GM12874 (cell line): ENCODE measurements around the gene C10orf143.

Source experiments
- TF ChIP-seq, protein P1 (sequence below): IDR thresholded peaks from 2 replicates; pipeline ENCODE4 v1.5.1; 2011; ENCODE audit warnings: low read depth, mild to moderate bottlenecking, control low read depth, low read length, moderate library complexity; ENCODE audit not compliant: insufficient read depth

The C10orf143 gene

GRCh38 chr10:130138479-130138866 is 27.8 kb upstream of the C10orf143 start:
- TF ChIP-seq, protein P1, sequence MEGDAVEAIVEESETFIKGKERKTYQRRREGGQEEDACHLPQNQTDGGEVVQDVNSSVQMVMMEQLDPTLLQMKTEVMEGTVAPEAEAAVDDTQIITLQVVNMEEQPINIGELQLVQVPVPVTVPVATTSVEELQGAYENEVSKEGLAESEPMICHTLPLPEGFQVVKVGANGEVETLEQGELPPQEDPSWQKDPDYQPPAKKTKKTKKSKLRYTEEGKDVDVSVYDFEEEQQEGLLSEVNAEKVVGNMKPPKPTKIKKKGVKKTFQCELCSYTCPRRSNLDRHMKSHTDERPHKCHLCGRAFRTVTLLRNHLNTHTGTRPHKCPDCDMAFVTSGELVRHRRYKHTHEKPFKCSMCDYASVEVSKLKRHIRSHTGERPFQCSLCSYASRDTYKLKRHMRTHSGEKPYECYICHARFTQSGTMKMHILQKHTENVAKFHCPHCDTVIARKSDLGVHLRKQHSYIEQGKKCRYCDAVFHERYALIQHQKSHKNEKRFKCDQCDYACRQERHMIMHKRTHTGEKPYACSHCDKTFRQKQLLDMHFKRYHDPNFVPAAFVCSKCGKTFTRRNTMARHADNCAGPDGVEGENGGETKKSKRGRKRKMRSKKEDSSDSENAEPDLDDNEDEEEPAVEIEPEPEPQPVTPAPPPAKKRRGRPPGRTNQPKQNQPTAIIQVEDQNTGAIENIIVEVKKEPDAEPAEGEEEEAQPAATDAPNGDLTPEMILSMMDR, result no peak

GRCh38 chr10:130137659-130138478 is 27.2 kb upstream of the C10orf143 start:
- TF ChIP-seq, protein P1, result no peak

GRCh38 chr10:130137090-130137448 is 26.4 kb upstream of the C10orf143 start:
- TF ChIP-seq, protein P1, result no peak

DNA sequence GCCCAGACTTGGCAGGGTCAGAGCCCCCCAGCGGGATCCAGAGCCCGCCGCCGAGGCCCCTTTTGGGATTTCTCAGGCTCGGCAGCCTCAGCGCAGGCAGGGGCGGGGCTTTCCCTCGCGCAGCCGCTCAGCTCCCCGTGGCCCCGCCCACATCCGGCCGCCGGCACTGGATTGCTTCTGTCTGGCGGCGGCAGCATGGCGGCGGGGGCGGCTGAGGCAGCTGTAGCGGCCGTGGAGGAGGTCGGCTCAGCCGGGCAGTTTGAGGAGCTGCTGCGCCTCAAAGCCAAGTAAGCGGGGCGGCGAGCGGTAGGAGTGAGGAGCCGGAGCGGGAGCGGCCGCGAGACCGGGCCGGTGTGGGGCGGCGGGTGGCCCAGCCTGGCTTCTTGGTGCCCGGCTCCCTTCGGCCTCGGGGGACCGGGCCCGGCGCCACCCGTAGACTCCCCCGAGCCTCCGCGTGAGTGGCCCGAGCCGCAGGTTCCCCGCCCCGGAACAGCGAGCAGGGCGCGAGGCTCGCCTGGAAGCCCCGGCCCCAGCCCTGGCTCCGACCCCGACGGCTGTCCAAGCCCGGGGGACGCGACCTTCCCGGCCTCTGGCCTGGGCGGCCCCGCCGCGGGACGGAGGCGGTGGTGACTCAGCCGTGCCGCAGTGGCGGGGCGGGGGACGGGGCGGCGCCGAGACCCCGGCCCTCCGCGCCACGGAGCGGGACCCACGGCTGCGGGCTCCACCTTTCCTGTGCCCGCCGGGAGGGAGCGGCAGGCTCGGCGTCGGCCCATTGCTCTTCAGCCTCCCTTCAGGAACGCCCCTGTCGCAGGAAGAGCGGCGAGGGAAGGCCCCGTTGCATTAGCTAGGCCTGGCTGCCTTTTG is 25.8 kb upstream of the C10orf143 start, which contains the start of gene GLRX3:
GLRX3 (plus strand) TSS at position 166 of the 864 bp plus-strand sequence; CDS start at position 196, 30 bp downstream.
- TF ChIP-seq, protein P1, result no peak

GRCh38 chr10:130135676-130136225 is 25.1 kb upstream of the C10orf143 start:
- TF ChIP-seq, protein P1, result no peak

DNA sequence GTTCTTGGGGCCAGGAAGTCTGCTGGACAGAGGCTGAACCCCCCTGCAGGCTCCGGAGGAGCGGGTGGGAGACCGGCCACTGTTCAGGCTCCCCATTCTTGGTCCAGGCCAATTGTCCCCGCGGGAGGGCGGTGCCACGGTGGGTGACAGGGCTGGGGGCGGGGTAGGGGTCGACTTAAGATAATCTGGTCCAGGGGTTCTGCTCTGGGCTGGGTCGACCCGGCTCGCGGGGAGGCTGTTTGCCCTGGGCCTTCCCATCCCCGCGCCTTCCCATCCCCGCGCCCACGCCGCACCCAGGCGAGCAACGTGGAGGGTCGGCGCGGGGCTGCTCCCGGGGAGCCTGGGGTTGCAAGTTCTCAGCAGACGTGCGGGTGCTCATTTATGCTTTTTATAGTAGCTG is 18.3 kb upstream of the C10orf143 start:
- TF ChIP-seq, protein P1, result no peak
